Activated CD4-positive, CD25-positive, alpha-beta regulatory T cell treated with anti-CD3 and anti-CD28 coated beads, Interleukin-2, amount 50 U/mL, for 16 hours (primary cell): Measurements from ENCODE around the gene SYNCRIP.
"Not testable (repeated sequence)": the region's sequence is repeated elsewhere in the genome, so short reads cannot be mapped to it uniquely, and the experiment has no call there.

Experiments used
- DNase-seq: peaks from one replicate; pipeline ENCODE4 v3.0.0-alpha.2; 2020; ENCODE audit warnings: low read depth, low spot score

SYNCRIP gene

GRCh38 chr6:85594197-85594930 is 48.3 kb downstream of the SYNCRIP start:
- no peak for DNase-seq

DNA sequence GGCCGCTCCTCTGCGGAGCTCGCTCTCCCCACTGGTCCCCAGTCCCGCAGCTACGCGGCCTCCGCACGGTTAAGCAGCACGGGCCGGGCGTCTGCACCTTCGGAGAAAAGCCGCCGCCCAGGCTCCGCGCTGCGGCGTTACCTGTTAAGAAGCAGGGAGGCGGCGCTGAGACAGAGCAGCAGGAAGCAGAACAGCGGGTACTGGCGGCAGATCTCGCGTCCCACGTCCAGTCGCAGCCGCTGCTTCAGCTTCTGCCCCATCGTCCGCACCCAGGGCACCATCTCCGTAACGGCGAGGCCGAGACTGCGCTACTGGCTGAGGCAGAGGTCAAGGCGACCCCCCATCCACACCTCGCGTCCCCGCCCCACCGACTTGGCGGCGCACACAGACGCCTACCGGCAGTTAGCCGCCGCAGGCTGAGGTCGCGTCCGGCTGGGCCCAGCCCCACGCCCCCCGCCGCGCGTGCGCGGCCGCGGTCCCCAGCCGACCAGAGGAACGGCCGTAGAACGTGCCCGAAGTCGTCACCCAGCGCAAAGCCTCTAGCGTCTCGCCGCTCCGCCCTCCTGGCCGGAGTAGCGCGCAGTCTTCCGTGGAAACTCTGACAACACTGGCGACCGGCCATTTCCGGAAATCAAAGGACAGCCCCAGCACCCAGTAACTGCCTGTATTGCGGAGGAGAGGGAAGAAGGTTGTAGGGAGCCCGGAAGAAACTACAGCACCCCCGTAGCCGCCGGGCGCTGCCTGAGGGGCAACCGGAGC is 49.1 kb downstream of the SYNCRIP start, which contains the start of gene SNX14:
Gene SNX14 (minus strand): TSS at position 421 of the 759 bp plus-strand sequence. CDS start 140 bp downstream, at position 281.
- DNase-seq, result peak; percentile 39

DNA sequence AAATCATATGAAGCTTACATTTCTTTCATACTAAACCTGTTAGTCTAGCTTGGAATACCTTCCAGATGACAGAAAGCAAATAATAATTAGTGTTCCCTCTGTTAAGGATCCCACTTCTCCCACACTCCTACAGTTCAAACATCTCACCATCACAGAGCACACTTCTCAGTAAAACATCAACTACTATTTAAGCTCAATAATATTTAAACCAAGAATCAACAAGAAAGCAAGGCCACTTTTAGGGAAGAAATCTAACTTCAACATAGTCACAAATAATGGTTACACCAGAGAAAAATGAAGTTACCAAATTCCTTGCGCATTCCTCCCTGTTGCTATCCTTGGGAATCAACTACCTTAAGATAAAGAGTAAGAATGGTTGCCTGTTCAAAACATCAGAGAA is 50.7 kb downstream of the SYNCRIP start:
- no peak for DNase-seq

- no peak for DNase-seq
Observed at GRCh38 chr6:85591207-85591606, 51.5 kb downstream of the SYNCRIP start.

- no peak for DNase-seq
Observed at GRCh38 chr6:85585741-85586140, 56.9 kb downstream of the SYNCRIP start.

DNA sequence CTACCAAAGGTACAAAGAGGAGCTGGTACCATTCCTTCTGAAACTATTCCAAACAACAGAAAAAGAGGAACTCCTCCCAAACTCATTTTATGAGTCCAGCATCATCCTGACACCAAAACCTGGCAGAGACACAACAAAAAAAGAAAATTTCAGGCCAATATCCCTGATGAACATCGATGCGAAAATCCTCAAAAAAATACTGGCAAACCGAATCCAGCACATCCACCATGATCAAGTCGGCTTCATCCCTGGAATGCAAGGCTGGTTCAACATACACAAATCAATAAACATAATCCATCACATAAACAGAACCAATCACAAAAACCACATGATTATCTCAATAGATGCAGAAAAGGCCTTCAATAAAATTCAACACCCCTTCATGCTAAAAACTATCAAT is 59.9 kb downstream of the SYNCRIP start:
- DNase-seq, result not testable (repeated sequence)

GRCh38 chr6:85581572-85581971 is 61.1 kb downstream of the SYNCRIP start:
- DNase-seq, result no peak

DNA sequence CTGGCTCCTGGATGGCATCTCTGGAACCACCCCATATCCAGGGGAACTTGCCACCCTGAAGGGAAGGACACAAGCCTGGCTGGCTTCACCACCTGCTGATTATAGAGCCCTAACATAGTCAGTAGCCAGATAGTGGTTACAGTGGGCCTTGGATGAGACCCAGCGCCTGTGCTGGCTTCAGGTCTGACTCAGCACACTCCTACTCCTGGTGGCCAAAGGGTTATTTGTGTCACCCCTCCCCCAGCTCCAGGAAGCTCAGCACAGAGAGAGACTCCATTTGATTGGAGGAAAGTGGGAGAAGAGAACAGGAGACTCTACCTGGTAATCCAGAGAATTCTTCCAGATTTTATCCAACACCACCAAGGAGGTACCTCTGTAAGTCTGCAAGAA is 61.8 kb downstream of the SYNCRIP start:
- DNase-seq, result no peak

DNA sequence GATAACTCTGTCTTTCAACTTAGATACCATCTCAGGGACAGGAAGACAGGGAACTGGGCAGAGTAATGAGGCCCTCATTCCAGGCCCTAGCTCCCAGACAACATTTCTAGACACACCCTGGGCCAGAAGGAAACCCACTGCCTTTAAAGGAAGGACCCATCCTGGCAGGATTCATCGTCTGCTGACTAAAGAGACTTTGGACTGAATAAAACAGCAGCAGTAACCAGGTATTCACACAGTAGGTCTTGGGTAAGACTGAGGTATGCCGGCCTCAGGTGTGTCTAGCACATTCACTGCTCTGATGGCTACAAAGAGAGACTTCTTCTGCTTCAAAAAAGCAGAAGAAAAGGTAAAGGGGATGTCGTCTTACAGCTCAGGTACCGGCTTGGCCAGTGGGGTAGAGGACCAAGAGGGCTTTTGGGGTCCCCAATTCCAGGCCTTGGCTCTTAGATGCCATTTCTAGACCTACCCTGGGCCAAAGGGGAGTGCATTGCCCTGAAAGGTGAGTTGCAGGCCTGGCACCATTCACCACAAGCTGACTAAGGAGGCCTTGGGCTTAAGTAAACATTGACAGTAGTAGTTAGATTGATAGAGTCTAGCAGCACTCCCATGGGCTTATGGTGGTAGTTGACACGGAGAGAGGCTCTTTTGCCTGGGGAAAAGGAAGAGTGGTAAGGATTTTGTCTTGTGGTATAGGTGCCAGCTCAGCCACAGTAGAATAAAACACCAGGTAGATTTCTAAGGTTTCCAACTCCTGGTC is 62.4 kb downstream of the SYNCRIP start:
- no peak for DNase-seq

GRCh38 chr6:85579581-85579980 is 63.1 kb downstream of the SYNCRIP start:
- DNase-seq, result no peak

GRCh38 chr6:85576476-85576875 is 66.2 kb downstream of the SYNCRIP start:
- no peak for DNase-seq

DNA sequence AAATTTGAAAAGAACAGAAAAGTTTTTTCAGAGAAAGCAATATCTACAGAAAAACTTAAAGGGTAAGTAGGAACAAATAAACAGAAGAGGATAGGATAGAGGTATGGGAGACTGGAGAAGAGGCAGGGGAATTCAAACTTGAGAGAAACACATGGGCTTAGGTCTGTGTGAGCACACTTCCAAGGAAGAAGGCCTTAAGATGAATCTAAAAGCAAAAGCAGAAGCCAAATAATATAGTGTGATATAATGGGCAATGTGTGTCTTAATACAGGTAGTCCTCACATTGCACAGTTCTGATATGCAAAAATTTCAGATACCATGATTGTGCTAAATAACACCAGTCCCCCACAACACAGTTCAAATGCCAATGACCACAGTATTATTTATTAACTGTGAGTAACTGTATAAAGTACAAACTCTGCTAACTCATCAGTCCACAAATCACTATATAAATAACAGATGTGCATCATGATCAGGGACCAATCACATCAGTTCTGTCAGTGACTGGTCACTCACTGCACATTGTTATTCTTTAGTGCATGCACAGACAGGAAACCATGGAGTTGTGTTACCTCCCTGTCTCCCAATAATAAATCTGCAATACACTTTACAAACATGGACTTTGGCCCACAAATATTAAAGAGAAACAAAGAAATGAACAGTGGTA is 67.6 kb downstream of the SYNCRIP start:
- no peak for DNase-seq

GRCh38 chr6:85569323-85569722 is 73.4 kb downstream of the SYNCRIP start:
- DNase-seq, result no peak

DNA sequence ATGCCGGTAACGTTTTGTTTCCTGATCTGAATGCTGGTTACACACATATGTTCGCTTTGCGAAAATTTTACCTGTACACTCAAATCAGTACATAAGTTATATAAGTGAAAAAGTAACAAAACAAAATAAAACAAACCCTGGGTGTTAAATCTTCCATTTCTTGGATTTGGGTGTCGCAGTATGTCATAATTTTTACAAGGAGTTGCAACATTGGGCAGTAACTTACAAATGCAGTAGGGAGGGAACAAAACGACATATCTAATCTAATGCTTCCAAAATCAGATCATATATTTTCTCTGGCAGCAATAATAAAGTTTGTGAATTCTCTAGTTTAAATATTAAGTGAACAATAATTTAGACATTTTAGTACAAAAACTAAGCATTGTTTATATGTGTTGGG is 74.3 kb downstream of the SYNCRIP start:
- DNase-seq, result no peak

GRCh38 chr6:85565736-85566135 is 77.0 kb downstream of the SYNCRIP start:
- DNase-seq, result no peak

- not testable (repeated sequence) for DNase-seq
Observed at GRCh38 chr6:85564223-85564622, 78.5 kb downstream of the SYNCRIP start.
